Fibroblast of pulmonary artery (primary cell): Measurements from ENCODE around the gene TYK2.
"Not testable (repeated sequence)": the region's sequence is repeated elsewhere in the genome, so short reads cannot be mapped to it uniquely, and the experiment has no call there.

ENCODE experiments used
- DNase-seq: peaks from one replicate; pipeline ENCODE4 v3.0.0-alpha.2; 2010; ENCODE audit warnings: low read depth
- H3K4me3 ChIP-seq: replicated peaks from 2 replicates; pipeline ENCODE4 v1.5.1; 2011; ENCODE audit warnings: low read depth, mild to moderate bottlenecking, control low read depth, low read length, moderate library complexity
- CTCF ChIP-seq: IDR thresholded peaks from 2 replicates; pipeline ENCODE4 v1.5.1; 2011; ENCODE audit warnings: mild to moderate bottlenecking, control low read depth, low read length, inconsistent platforms; ENCODE audit errors: missing control alignments

Gene TYK2

GRCh38 chr19:10368101-10368803 is 12.1 kb downstream of the TYK2 start:
- TF ChIP-seq CTCF, result no peak
- H3K4me3 ChIP-seq, result no peak overlapping the region
- DNase-seq, result no peak

- DNase-seq, H3K4me3 ChIP-seq: not testable (repeated sequence)
These were observed 13.3 kb downstream of the TYK2 start for GRCh38 chr19:10366950-10367512.

- no peak for DNase-seq
- no peak overlapping the region for H3K4me3 ChIP-seq
- no peak for TF ChIP-seq CTCF
These were observed 14.9 kb downstream of the TYK2 start for GRCh38 chr19:10365518-10365917.

GRCh38 chr19:10364644-10365043 is 15.7 kb downstream of the TYK2 start:
- H3K4me3 ChIP-seq, result no peak overlapping the region
- DNase-seq, result no peak
- TF ChIP-seq CTCF, result no peak

GRCh38 chr19:10363789-10364281 is 16.5 kb downstream of the TYK2 start:
- DNase-seq, result no peak
- no peak overlapping the region for H3K4me3 ChIP-seq

GRCh38 chr19:10362259-10362658 is 18.1 kb downstream of the TYK2 start:
- DNase-seq, result no peak
- no peak overlapping the region for H3K4me3 ChIP-seq
- TF ChIP-seq CTCF, result no peak

More at GRCh38 chr19:10363789-10364281, 16.5 kb downstream of the TYK2 start:
- no peak for TF ChIP-seq CTCF

GRCh38 chr19:10361569-10362011 is 18.8 kb downstream of the TYK2 start:
- DNase-seq, result no peak
- TF ChIP-seq CTCF, result no peak
- no peak overlapping the region for H3K4me3 ChIP-seq
